ENCODE data around the gene MINDY3. TPM values are rescaled to one million over a fixed set of nuclear protein-coding genes. Genes with fewer than 3 reads are reported as not detected.
"Not testable (repeated sequence)": the region's sequence is repeated elsewhere in the genome, so short reads cannot be mapped to it uniquely, and the experiment has no call there.

MINDY3 gene
- total RNA-seq, 1 experiment from 2014 or later = 11.3 TPM

GRCh38 chr10:15780353-15781135 is 79.8 kb downstream of the MINDY3 start (continued):
- TF ChIP-seq ZNF263 (CRISPR knock-in tag; IDR thresholded peaks at IDR 0.05; ENCODE audit: low read depth) = no peak
- TF ChIP-seq ZNF671 (CRISPR knock-in tag; IDR thresholded peaks at IDR 0.05) = no peak
- TF ChIP-seq ZNF219 (CRISPR knock-in tag; IDR thresholded peaks at IDR 0.05; ENCODE audit: borderline replicate concordance) = no peak
- no peak for TF ChIP-seq SOX15 (CRISPR knock-in tag; IDR thresholded peaks at IDR 0.05)
- no peak for TF ChIP-seq HMGA2 (CRISPR knock-in tag; IDR thresholded peaks at IDR 0.05)
- no peak for TF ChIP-seq ATF2 (CRISPR knock-in tag; IDR thresholded peaks at IDR 0.05; ENCODE audit: borderline replicate concordance, low read depth)
- TF ChIP-seq PRRX2 (CRISPR knock-in tag; IDR thresholded peaks at IDR 0.05) = no peak
- no peak for TF ChIP-seq TEAD1 (CRISPR knock-in tag; IDR thresholded peaks at IDR 0.05)
- TF ChIP-seq ZNF512 (CRISPR knock-in tag; IDR thresholded peaks at IDR 0.05; ENCODE audit: borderline replicate concordance) = no peak
- TF ChIP-seq AFF4 (CRISPR knock-in tag; IDR thresholded peaks at IDR 0.05; ENCODE audit: borderline replicate concordance) = no peak
- TF ChIP-seq ZNF138 (CRISPR knock-in tag; conservative IDR thresholded peaks at IDR 0.05) = no peak
- no peak for TF ChIP-seq ZNF232 (CRISPR knock-in tag; IDR thresholded peaks at IDR 0.05)

GRCh38 chr10:15775513-15775912 is 84.8 kb downstream of the MINDY3 start:
- Mint-ChIP-seq H3K4me1 (no peaks in the 10 kb centered on the region), H3K9me3 (peaks cover 34% of the 10 kb centered on the region)

GRCh38 chr10:15774534-15774933 is 85.8 kb downstream of the MINDY3 start:
- CTCF ChIA-PET; DNase-seq (ENCODE audit: low spot score); H3K4me3 Mint-ChIP-seq; H3K27ac Mint-ChIP-seq; ATAC-seq; H3K27me3 Mint-ChIP-seq (ENCODE audit: low read depth); H3K4me1 Mint-ChIP-seq; POLR2A ChIA-PET: not testable (repeated sequence)
- H3K36me3 Mint-ChIP-seq = peaks cover 16% of the 10 kb centered on the region
- peaks cover 34% of the 10 kb centered on the region for H3K9me3 Mint-ChIP-seq

More at GRCh38 chr10:15775513-15775912, 84.8 kb downstream of the MINDY3 start:
- no peak for TF ChIP-seq IRF1 (CRISPR knock-in tag; IDR thresholded peaks at IDR 0.05)
- TF ChIP-seq ZNF121 (CRISPR knock-in tag; IDR thresholded peaks at IDR 0.05) = no peak
- TF ChIP-seq JUN (CRISPR knock-in tag; IDR thresholded peaks at IDR 0.05) = no peak
- TF ChIP-seq CREM (CRISPR knock-in tag; IDR thresholded peaks at IDR 0.05) = no peak
- ATAC-seq (no peak), DNase-seq (ENCODE audit: low spot score) (no peak)
- Mint-ChIP-seq H3K36me3 (peaks cover 16% of the 10 kb centered on the region), H3K27me3 (ENCODE audit: low read depth) (no peaks in the 10 kb centered on the region), H3K4me3 (no peak overlapping the region), H3K27ac (no peak overlapping the region)
- POLR2A ChIA-PET = no interaction called here
- CTCF ChIA-PET = no interaction called here

Measured in WTC11 (cell line).